ENCODE results near the gene ECI1.

Gene ECI1

DNA sequence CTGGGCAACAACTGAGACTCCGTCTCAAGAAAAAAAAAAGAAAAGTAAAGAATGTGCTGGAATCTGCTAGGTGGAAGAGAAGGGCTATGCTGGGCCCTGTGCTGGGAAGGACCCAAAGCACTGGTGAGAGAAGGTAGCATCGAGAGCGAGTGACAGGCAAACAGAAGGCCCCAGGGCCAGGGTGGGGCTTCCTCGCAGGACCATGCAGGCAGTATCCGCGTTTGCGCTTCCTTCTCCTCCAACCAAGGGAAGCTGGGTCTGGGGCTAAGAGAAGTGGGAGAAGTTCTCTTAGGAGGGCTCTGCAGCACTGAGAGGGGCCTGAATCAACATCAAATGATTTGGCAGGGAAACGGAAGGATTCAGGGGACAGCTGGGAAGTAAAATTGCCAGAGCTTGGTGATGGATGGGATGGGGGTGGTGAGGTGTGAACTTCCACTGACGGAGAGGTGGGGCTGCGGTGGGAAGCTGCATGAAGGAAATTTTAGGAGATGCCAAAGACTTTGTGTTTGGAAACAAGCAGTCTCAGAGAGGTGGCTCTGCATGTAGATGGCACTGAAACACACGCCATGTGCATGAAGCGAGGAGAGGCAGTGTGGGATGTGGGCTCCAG is 5.2 kb upstream of the ECI1 start:
- TF ChIP-seq EZH2phosphoT487 (IDR thresholded peaks at IDR 0.05; ENCODE audit: low read depth) (no peak), CTCF (IDR thresholded peaks at IDR 0.05; ENCODE audit: low read depth, low read length) (no peak)
- Histone ChIP-seq H3K4me2 (ENCODE audit: low read length) (no peak overlapping the region), H3K27me3 (ENCODE audit: low read depth, low read length) (no peaks in the 10 kb centered on the region), H3K36me3 (replicated peaks; ENCODE audit: low read depth, low read length) (peaks cover 51% of the 10 kb centered on the region), H3K4me3 (ENCODE audit: low read length) (no peak overlapping the region), H3K9me3 (ENCODE audit: insufficient read depth, low read length) (no peaks in the 10 kb centered on the region), H3K79me2 (ENCODE audit: low read length) (peaks cover 37% of the 10 kb centered on the region), H4K20me1 (ENCODE audit: insufficient read depth, low read length) (peaks cover 31% of the 10 kb centered on the region), H3K27ac (ENCODE audit: low read length) (no peak overlapping the region), H3K9ac (ENCODE audit: low read length) (no peak overlapping the region), H2AFZ (ENCODE audit: low read depth, low read length) (no peak overlapping the region), H3K4me1 (ENCODE audit: low read length) (peaks cover 25% of the 10 kb centered on the region)

GRCh38 chr16:2253293-2253692 is 1.9 kb upstream of the ECI1 start:
- TF ChIP-seq EZH2phosphoT487 (IDR thresholded peaks at IDR 0.05; ENCODE audit: low read depth) (no peak), CTCF (IDR thresholded peaks at IDR 0.05; ENCODE audit: low read depth, low read length) (no peak)

GRCh38 chr16:2252806-2253148 is 1.4 kb upstream of the ECI1 start:
- Histone ChIP-seq H4K20me1 (ENCODE audit: insufficient read depth, low read length) (peaks cover 28% of the 10 kb centered on the region), H3K27ac (ENCODE audit: low read length) (peak overlapping the region; percentile 74), H3K79me2 (ENCODE audit: low read length) (peaks cover 46% of the 10 kb centered on the region), H3K27me3 (ENCODE audit: low read depth, low read length) (no peaks in the 10 kb centered on the region), H3K9ac (ENCODE audit: low read length) (peak overlapping the region; percentile 27; the same call in 1 of the 2 replicates), H2AFZ (ENCODE audit: low read depth, low read length) (no peak overlapping the region), H3K4me3 (ENCODE audit: low read length) (peak overlapping the region; percentile 7; the same call in 1 of the 2 replicates), H3K36me3 (replicated peaks; ENCODE audit: low read depth, low read length) (peaks cover 34% of the 10 kb centered on the region), H3K4me2 (ENCODE audit: low read length) (peak overlapping the region; percentile 100), H3K4me1 (ENCODE audit: low read length) (peaks cover 32% of the 10 kb centered on the region), H3K9me3 (ENCODE audit: insufficient read depth, low read length) (no peaks in the 10 kb centered on the region)
- no peak for TF ChIP-seq EZH2phosphoT487 (IDR thresholded peaks at IDR 0.05; ENCODE audit: low read depth)
- TF ChIP-seq CTCF (IDR thresholded peaks at IDR 0.05; ENCODE audit: low read depth, low read length) = no peak

More at GRCh38 chr16:2253293-2253692, 1.9 kb upstream of the ECI1 start:
- no peak overlapping the region for H2AFZ ChIP-seq (ENCODE audit: low read depth, low read length)
- no peaks in the 10 kb centered on the region for H3K9me3 ChIP-seq (ENCODE audit: insufficient read depth, low read length)
- H3K27me3 ChIP-seq (ENCODE audit: low read depth, low read length) = no peaks in the 10 kb centered on the region
- peaks cover 39% of the 10 kb centered on the region for H3K36me3 ChIP-seq (replicated peaks; ENCODE audit: low read depth, low read length)
- peak overlapping the region; percentile 100 for H3K4me2 ChIP-seq (ENCODE audit: low read length)
- peaks cover 32% of the 10 kb centered on the region for H3K4me1 ChIP-seq (ENCODE audit: low read length)
- H4K20me1 ChIP-seq (ENCODE audit: insufficient read depth, low read length) = peaks cover 31% of the 10 kb centered on the region
- H3K4me3 ChIP-seq (ENCODE audit: low read length) = no peak overlapping the region
- peak overlapping the region; percentile 74 for H3K27ac ChIP-seq (ENCODE audit: low read length)
- peaks cover 46% of the 10 kb centered on the region for H3K79me2 ChIP-seq (ENCODE audit: low read length)
- no peak overlapping the region for H3K9ac ChIP-seq (ENCODE audit: low read length)

DNA sequence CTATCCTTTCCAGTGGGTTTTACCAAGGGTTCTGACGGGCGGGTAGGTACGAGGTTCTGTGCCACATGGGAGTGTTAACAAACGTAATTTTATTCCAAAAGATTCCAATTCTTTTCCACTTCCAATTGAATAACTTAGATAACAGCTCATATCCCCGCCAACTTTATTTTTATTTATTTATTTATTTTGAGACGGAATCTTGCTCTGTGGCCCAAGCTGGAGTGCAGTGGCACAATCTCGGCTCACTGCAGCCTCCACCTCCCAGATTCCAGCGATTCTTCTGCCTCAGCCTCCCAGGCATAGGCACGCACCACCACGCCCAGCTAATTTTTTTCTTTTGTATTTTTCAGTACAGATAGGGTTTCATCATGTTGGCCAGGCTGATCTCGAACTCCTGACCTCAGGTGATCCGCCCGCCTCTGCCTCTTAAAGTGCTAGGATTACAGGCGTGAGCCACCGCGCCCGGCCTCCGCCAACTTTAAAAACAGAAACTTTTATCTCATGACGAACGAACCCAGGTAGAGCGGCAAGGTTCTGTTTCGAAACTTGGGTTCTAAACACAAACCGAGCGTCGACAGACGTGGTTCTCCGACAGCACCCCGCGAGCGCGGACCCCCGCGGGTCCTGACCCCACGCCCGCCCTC is 613 bp downstream of the ECI1 start:
- peak overlapping the region; percentile 92 for H3K4me3 ChIP-seq (ENCODE audit: low read length)
- peak overlapping the region; percentile 74 for H3K27ac ChIP-seq (ENCODE audit: low read length)
- H3K9ac ChIP-seq (ENCODE audit: low read length) = peak overlapping the region; percentile 72
- no peak overlapping the region for H2AFZ ChIP-seq (ENCODE audit: low read depth, low read length)
- H3K4me2 ChIP-seq (ENCODE audit: low read length) = peak overlapping the region; percentile 100
- H4K20me1 ChIP-seq (ENCODE audit: insufficient read depth, low read length) = peaks cover 20% of the 10 kb centered on the region
- H3K27me3 ChIP-seq (ENCODE audit: low read depth, low read length) = no peaks in the 10 kb centered on the region
- peaks cover 32% of the 10 kb centered on the region for H3K4me1 ChIP-seq (ENCODE audit: low read length)
- peaks cover 31% of the 10 kb centered on the region for H3K79me2 ChIP-seq (ENCODE audit: low read length)
- H3K36me3 ChIP-seq (replicated peaks; ENCODE audit: low read depth, low read length) = peaks cover 19% of the 10 kb centered on the region
- H3K9me3 ChIP-seq (ENCODE audit: insufficient read depth, low read length) = no peaks in the 10 kb centered on the region
- TF ChIP-seq CTCF (IDR thresholded peaks at IDR 0.05; ENCODE audit: low read depth, low read length) (no peak), EZH2phosphoT487 (IDR thresholded peaks at IDR 0.05; ENCODE audit: low read depth) (no peak)

Data from OCI-LY3 (cell line).